Measurements from ENCODE around the gene CCDC80.

Gene CCDC80

GRCh38 chr3:112640276-112640929 is 540 bp downstream of the CCDC80 start:
- H3K4me3 ChIP-seq (ENCODE audit: low read depth, low read length), result no peak overlapping the region
- TF ChIP-seq CTCF (IDR thresholded peaks at IDR 0.05; ENCODE audit: borderline replicate concordance, insufficient read depth, low read depth, low read length), result no peak

GRCh38 chr3:112639455-112640225 is 1.3 kb downstream of the CCDC80 start:
- TF ChIP-seq CTCF (IDR thresholded peaks at IDR 0.05; ENCODE audit: borderline replicate concordance, insufficient read depth, low read depth, low read length), result no peak
- no peak overlapping the region for H3K4me3 ChIP-seq (ENCODE audit: low read depth, low read length)

GRCh38 chr3:112638327-112639020 is 2.5 kb downstream of the CCDC80 start:
- TF ChIP-seq CTCF (IDR thresholded peaks at IDR 0.05; ENCODE audit: borderline replicate concordance, insufficient read depth, low read depth, low read length), result no peak
- H3K4me3 ChIP-seq (ENCODE audit: low read depth, low read length), result no peak overlapping the region

GRCh38 chr3:112637700-112638099 is 3.2 kb downstream of the CCDC80 start:
- TF ChIP-seq CTCF (IDR thresholded peaks at IDR 0.05; ENCODE audit: borderline replicate concordance, insufficient read depth, low read depth, low read length), result no peak
- no peak overlapping the region for H3K4me3 ChIP-seq (ENCODE audit: low read depth, low read length)

DNA sequence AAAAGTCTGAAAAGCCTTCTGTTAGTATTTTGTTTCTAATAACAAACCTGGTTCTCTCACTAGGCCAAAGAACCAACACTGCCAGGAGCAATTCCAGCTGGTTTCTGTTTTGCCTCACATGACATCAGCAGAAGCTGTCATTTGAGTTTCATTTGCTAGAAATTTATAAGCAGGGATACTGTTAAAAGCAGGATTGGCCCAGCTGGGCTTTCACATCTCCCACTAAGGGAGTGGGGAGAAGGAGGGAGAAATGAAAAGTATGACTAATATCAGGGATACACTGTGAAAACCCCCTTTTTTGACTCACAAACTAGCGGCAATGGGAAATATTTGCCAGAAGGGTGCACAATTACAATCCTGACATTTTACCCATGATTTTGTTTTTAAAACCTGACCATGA is 5.3 kb downstream of the CCDC80 start:
- no peak overlapping the region for H3K4me3 ChIP-seq (ENCODE audit: low read depth, low read length)
- TF ChIP-seq CTCF (IDR thresholded peaks at IDR 0.05; ENCODE audit: borderline replicate concordance, insufficient read depth, low read depth, low read length), result no peak

DNA sequence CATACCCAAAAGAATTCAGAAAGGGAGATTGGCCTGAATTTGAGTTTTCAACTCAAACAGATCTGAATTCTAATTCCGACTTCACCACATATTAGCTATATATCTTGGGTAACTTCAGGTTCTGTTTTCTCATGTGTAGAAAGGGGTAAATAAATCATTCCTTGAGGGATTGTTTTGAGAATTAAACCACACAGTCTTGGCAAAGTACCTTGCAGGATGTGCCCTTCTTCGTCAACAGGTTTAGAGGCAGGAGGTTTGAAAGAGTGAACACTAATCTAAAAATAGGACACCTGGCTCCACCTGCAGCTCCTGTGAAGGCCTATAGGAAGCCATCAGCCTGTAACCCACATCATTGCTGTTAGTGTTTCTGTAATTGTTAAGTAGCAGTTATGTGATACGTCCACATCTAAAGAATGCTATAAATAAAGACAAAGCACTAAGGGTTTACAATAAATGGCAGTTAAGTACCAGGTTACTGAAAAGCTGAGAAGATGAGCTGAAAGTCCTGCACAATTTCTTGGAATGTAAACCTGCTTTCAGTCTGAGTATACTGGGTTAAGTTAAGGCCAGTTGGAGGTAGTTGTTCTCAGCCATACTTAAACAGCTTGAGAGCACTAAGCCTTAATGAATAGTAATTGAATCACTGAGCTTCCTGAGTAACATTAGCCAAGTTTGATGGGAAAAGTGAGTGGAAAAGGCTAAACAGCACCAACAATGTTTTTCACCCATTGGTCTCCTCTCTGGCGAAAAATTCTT is 6.0 kb downstream of the CCDC80 start:
- TF ChIP-seq CTCF (IDR thresholded peaks at IDR 0.05; ENCODE audit: borderline replicate concordance, insufficient read depth, low read depth, low read length), result no peak
- H3K4me3 ChIP-seq (ENCODE audit: low read depth, low read length), result no peak overlapping the region

All from GM12875 (cell line).